Renal cortical epithelial cell (primary cell): ENCODE measurements around the gene ZNF787. TPM values are rescaled to one million over a fixed set of nuclear protein-coding genes. Genes with fewer than 3 reads are reported as not detected.

Experiments used
- DNase-seq: peaks from one replicate; pipeline ENCODE4 v3.0.0-alpha.2; 2011; ENCODE audit warnings: low read depth
- total RNA-seq: library from RNA; depleted of rRNA; stranded (reverse); fragments of >200 nt; gene quantifications from 2 replicates; pipeline ENCODE4 v1.2.3, GENCODE V29; 2014

Gene ZNF787
- total RNA-seq, 1 donor from 2014 or later, result 25.6 TPM

DNA sequence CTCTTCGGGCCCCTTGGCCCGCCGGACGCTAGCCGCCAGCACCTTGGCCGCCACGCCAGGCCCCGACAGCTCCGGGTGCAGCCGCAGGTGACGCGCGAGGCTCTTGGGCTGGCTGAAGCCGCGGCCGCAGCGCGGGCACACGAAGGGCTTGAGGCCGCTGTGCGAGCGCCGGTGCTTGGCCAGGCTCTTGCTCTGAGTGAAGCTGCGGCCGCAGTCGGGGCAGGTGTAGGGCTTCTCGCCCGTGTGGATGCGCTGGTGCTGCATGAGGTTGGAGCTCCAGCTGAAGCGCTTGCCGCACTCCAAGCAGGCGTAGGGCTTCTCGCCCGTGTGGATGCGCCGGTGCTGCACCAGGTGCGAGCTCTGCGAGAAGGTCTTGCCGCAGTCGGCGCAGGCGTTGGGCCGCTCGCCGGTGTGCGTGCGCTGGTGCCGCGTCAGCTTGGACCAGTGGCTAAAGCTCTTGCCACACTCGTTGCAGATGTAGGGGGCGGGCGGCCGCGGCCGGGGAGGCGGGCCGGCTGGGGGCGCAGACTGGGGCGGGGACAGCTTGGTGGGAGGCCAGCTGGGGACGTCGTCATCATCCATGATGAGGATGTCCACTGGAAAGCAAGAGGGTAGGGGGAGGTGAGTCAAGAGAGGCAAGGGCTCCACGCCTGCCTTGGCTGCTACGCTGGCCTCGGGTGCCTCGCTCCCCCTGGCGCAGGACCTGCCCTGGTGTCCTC lies 32.4 kb downstream of the ZNF787 start:
- no peak for DNase-seq

DNA sequence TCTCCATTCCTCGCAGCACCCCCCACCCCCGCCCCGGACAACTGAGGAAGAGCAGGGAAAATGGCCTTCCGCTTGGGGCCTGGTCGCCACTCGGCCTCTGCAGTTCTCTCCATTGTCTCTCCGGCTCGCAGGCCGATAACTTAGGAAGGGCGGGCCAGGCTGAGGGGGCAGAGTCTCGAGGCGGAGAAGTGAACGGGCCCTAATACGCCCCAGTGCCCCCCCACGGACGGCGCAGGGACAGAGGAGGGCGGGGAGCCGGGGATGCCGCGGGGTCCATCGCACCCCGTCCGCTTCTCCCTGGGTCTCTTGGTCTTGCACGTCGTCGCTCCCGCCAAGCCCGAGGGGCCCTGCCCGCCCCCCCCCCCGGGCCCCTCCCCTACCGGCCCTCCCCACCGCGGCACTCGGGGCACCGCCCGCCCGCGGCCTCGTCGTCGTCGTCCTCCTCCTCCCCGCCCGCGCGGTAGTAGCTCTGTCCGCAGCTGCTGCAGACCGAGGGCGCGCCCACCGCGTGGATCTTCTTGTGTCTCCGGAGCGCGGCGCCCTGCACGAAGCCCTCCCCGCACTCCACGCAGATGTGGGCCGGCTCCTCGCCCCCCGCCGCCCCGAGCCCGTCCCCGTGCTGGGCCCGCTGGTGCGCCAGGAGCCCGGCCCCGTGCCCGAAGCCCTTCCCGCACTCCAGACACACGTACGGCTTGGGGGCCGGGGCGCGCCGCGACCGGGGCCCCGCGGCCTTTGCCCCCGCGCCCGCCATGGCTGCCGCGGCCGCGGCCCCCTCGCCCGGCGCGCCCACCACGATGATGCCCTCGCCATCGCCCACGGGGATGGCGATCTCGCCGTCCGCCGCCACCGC lies 33.2 kb downstream of the ZNF787 start:
- DNase-seq, result no peak

DNA sequence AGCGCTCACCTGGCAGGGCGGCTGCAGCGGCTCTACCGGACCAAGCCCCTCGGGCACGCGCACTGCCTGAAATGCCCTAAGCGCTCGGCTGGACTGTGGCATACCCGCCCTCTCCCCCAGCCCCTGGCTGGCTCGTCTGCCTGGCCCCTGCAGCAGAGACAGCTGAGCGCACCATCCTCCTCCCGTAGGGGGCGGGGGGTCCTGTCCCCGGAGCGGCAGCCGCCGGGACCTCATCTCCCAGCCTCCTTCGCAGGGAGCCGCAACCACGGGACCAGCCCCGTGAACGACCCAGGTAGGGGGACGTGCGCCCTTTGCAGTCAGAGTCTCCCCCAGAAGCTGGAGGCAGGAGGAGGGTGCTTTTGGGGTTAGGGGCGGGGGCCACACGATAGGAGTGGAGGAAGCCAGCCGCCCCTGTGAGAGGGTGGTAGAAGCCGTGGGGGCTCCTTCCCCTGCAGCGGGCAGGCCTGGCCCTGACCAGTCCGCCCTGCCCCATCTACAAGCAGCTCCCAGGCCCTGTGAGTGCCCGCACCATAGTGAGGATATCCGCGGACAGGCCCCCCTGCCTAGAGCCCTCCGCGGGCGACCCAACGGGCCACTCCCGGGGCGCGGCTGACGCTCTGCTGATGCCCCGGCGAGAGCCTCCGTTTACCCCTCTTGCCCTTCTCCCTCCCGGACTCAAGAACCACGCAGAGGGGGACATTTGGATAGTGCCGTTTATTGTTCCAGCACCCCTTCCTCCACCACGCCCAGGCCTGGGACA lies 34.2 kb downstream of the ZNF787 start:
- DNase-seq, result no peak

DNA sequence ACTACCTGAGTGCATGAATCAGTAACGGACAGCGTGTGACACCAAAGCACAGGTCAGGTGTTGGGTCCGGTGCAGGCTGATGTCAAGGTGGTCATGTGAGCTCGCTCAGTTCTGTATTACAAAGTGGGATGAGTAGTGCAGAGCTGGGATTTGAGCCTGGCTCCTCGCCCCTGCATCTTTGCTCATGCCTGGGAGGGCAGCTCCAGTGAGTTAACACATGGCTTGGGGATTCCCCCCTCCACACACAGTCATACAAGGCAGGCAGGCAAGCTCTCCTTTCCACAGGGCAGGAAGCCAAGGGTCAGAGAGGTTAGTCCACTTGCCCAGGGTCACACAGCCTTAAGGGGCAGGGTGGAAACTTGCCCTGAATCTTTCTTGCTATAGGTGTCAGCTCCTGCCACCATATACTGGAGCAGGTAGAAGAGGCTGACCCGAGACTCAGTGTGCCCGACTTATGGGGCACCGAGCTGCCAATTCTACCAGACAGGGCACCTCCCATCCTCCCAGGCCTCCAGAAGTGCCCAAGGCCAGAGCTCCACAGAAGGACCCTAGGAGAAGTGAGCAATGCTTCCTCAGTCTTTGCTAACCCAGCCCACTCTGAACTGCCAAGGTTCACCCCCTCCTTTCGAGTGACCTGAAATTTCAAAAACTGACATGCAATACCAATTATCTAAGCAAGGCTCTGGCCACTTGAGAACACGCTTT lies 35.4 kb downstream of the ZNF787 start:
- DNase-seq, result peak; percentile 23

DNA sequence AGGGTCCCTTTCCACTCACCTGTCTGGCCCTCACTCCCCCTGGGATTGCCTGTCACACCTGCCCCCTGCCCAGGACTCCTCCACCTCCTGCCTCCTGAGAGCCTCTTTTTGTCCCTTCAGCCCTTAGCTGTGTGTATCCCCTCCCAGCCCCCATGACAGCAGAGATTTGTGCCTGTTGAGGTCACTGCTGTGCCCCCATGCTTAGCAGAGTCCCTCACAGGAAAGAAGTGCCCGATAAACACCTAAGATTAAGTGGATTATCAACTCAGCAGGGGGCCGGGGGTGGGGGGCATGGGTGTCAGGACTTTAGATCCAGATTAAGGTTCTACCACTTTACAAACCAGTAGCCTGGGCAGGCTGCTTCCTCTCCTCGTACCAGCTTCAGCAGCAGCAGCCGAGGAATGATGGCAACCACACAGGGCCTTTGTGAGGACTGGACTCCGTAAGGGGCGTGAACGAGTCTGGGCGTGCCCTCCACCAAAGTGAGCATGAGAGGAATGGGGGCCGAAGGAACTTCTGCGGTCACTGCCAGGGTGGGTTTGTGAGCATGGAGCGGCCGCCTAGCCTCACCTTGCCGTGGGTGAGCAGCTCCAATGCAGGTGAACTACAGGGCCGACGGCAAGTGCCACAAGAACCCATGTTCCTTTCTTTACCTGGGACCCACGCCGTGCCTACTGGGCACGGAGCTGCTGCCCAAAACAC lies 36.1 kb downstream of the ZNF787 start:
- DNase-seq, result no peak

DNA sequence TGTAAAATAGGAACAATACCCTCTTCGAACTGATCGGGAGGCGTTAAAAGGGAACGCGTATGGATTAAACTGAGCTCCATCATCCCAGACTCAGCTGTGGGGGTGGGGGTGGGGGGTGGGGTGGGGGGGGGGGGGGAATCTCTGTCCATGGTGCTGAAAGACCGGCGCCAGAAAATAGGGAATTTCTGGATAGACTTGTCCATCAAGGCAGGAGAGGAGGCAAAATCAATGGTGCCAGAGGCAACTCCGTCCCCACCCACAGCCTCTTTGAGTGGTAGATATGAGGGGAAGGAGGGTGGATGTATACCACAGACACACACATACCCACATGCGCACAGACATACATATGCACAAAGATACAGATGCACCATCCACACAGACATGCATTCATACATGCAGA lies 37.4 kb downstream of the ZNF787 start:
- no peak for DNase-seq

DNA sequence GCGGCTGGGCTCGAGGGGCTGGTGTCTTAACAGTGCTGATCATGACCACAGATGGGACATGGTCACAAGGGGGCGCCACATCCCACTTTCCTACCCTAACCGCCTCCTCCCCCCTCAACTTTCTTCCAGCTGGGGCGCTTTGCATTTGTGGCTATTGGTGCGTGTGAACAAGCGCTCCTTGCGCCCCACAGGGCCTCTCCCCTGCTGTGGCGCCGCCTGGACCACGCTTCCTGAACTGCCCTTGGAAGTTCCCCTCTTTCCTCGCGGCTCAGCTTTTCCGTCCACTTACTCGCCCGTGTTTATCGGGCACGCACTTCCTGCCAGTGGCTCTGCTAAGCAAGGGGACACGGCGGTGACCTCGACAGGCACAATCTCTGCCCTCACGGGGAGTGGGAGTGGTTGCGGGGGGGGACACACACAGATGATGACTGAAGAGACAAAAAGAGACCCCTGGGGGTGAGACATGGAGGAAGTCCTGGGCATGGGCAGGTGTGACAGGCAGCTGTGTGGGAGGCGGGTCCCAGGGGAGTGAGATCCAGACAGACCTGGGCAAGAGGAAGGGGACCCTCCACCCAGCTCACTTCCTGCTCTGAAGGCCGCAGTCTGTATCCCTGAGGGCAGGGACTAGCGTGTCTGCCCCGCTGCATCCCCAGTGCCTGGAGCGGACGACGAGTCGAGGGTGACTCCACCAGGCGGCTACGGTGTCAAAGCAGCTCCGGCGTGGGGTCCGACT lies 40.3 kb downstream of the ZNF787 start:
- DNase-seq, result peak; percentile 52

DNA sequence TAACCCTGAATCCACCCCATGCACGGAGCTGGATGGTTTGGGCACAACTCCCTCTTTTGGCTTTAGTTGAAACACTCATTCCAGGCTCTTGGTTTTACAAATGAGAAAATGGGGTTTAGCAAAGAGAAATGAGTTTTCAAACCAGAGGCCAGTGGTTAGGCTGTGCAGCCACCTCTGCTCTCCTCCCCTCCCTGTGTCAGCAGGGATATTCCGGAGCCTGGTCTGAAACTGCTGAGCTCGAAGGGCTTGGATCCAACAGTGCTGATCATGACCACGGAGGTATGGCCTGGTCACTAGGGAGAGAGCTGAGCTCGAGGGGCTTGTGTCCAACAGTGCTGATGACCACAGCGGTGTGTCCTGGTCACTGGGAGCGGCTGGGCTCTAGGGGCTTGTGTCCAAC lies 41.5 kb downstream of the ZNF787 start:
- DNase-seq, result no peak

DNA sequence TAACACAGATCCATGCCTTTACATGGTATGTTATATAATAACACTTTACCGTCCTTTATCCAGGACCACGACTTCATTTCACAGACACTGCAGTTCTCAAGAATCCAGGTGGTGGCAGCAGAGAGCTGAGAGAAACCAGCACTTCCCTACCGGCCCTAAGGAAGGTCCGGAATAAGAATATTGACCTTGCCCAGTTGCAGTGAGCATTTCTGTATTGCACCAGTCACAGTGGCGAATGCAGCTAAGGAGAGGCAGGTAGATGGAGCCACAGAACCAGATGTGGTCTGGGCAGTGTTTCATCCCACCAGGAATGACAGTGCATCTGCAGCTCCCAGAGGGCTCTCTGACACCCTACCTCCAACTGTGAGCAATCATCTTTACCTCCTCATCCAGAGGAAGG lies 44.6 kb downstream of the ZNF787 start:
- peak; percentile 40 for DNase-seq

DNA sequence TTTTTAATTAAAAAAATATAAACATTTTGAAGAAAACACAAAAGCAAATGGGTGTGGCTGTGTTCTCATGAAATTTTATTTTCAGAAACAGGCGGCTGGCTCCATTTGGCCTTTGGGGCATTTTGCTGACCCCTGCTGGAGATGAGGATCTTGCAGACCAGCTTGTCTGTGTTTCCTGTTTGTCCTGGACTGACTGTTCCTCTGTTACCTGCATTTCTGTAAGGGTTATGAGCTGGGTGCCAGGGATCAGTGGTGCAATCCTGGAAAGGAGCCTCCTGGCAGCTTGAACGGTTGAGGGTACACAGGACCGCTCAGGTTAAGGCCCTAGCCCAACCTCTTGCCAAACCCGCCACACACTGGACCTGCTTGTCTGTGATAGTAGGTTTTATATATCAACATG lies 49.9 kb downstream of the ZNF787 start:
- DNase-seq, result no peak

DNA sequence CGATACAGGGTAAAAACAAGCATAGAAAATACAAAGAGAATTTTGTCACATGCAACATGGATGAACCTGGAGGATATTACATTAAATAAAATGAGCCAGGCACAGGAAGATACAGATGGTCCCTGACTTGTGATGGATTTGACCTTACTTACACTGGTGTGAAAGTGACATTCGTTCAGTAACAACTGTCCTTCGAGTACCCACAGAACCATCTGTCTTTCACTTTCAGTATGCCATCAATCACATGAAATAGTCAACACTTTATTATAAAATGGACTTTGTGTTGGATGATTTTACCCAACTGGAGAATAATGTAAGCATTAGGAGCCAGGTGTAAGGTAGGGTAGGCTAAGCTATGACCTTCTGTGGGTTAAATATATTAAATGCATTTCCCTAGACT lies 51.5 kb downstream of the ZNF787 start:
- DNase-seq, result no peak

DNA sequence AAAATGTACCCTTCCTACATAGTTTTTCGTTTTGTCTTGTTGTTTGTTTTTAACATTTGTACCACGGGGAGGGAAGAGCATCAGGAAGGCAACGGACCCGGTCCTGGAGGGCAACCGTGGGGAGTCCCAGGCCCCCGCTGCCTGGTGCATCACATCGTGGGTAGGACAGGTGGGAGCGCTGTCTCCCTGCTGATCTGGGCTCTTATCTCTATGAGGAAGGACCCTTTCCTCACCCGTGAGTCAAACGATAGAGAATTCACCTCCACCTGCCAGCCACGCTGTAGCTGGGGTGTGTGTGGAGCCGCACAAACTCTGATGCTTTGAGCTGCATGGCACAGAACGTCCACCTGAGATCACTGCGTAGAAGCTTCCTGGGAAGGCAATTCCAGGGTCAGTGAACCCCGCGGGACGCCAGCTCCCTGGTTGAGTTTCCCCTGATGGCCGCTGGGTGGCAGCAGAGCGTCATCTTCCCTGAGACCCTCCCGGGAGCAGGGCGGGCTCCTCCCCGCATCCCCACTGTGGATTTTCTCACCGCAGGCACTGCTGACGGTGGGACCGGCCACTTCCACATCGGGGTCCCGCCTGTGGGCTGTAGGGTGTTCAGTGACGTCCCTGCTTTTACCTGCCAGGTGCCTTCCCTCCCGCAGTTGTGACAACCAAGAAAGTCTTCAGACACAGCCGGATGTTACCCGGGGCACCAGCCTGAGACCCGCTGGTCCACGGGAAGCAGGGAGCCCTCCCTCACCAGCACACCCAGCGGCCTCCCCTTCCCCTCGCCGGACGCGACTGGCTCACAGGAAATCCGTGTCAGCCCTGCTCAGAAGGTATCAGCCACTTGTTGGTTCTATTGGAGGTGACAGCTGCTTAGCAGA lies 54.7 kb downstream of the ZNF787 start:
- DNase-seq, result peak; percentile 15

DNA sequence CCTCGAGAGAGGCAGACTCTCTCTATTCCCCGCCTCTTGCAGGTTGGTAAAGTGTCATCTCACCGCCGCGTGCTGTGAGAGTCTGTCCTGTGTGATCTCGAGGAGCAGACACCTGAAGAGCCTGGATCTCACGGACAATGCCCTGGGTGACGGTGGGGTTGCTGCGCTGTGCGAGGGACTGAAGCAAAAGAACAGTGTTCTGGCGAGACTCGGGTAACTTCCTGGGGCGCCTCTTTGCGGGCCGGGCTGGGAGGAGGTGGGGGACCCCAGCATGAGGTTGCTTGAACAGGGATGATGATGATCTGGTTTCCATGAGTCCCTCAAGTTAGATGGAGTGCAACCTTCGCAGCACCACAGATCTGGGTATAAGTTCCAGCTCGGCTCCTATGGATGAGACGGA lies 67.5 kb downstream of the ZNF787 start:
- no peak for DNase-seq

Other genes starting within 250 kb of the ZNF787 start
- gene NLRP13, start 189.0 kb downstream of the ZNF787 start, total RNA-seq, result not detected in 2 replicates
- not detected in 2 replicates for gene NLRP8, start 173.5 kb downstream of the ZNF787 start, total RNA-seq
- gene NLRP5, start 134.5 kb downstream of the ZNF787 start, total RNA-seq, result not detected in 2 replicates
- gene ZNF444, start 20.0 kb upstream of the ZNF787 start, total RNA-seq, result 12.9 and 28.2 TPM in 2 replicates
- gene GALP, start 54.7 kb upstream of the ZNF787 start, total RNA-seq, result not detected in 2 replicates
- not detected in 2 replicates for gene ZSCAN5B, start 76.5 kb upstream of the ZNF787 start, total RNA-seq
- gene ZSCAN5C, start 81.0 kb upstream of the ZNF787 start, total RNA-seq, result not detected in 2 replicates
- not detected in 2 replicates for gene EDDM13, start 151.5 kb upstream of the ZNF787 start, total RNA-seq
- 4.7 and 5.7 TPM in 2 replicates for gene ZSCAN5A, start 193.5 kb upstream of the ZNF787 start, total RNA-seq